Spinal cord (tissue), 10 donors: Measurements from ENCODE around the gene THBS1. TPM values are rescaled to one million over a fixed set of nuclear protein-coding genes. Genes with fewer than 3 reads are reported as not detected.

ENCODE experiments used
- DNase-seq, 6 donors: peaks; one replicate each; pipeline versions ENCODE4 v3.0.0 to v3.0.0-alpha.2; 2013 to 2015; ENCODE audit warnings: low spot score in 6 of 6, low read depth in 4 of 6
- H3K27ac ChIP-seq: one replicate; pipeline ENCODE4 v1.5.1; 2013; ENCODE audit warnings: low read depth, low read length, control low read depth
- H3K27me3 ChIP-seq: one replicate; pipeline ENCODE4 v1.6.1; 2013; ENCODE audit warnings: low read length; ENCODE audit not compliant: control insufficient read depth, insufficient read depth
- H3K36me3 ChIP-seq: one replicate; pipeline ENCODE4 v1.6.1; 2013; ENCODE audit warnings: low read length; ENCODE audit not compliant: control insufficient read depth, insufficient read depth
- H3K4me1 ChIP-seq: one replicate; pipeline ENCODE4 v1.6.1; 2013; ENCODE audit warnings: low read length; ENCODE audit not compliant: control insufficient read depth, insufficient read depth
- H3K4me3 ChIP-seq: one replicate; pipeline ENCODE4 v1.5.1; 2013; ENCODE audit warnings: low read depth, low read length, control low read depth
- H3K9me3 ChIP-seq: one replicate; pipeline ENCODE4 v1.6.1; 2013; ENCODE audit warnings: low read length; ENCODE audit not compliant: control insufficient read depth, insufficient read depth
- WGBS: methylation state at CpG from one replicate; pipeline ENCODE4 v1.1.5; 2013; ENCODE audit warnings: missing lambda C conversion rate; ENCODE audit not compliant: insufficient coverage; 5-methylcytosine and 5-hydroxymethylcytosine counted together
- long read RNA-seq, 4 donors: transcript quantifications; one replicate each; lab custom pipeline, GENCODE V29; 2026
- polyA plus RNA-seq, 2 donors: library from polyadenylated mRNA; unstranded; fragments of 120-200 nt; gene quantifications; one replicate each; pipeline ENCODE4 v1.2.1, GENCODE V29; 2013; ENCODE audit not compliant: insufficient read length in 2 of 2
- total RNA-seq, 2 donors: library from RNA; depleted of rRNA in 1 of 2; stranded (reverse); fragments of 120-200 nt in 1 of 2; fragments of >200 nt in 1 of 2; gene quantifications; one replicate each; pipeline versions ENCODE4 v1.2.3 to v1.2.4, GENCODE V29; 2013 to 2014
- donor health status: healthy.

THBS1 gene
- total RNA-seq, result 10 to 100 TPM; 39.3 to 70.6 TPM
- polyA plus RNA-seq, result 10 to 100 TPM; 20.8 to 31.4 TPM
- long read RNA-seq, donor 1, partial matches to known transcripts, result 0 of 1 reads
- long read RNA-seq, donor 1, other reads (novel, unspliced or antisense), result 0 of 1 reads
- long read RNA-seq, donor 2, result 0 reads
- long read RNA-seq, donor 3, partial matches to known transcripts, result 0 of 1 reads
- long read RNA-seq, donor 3, other reads (novel, unspliced or antisense), result 0 of 1 reads
- long read RNA-seq, donor 4, partial matches to known transcripts, result 0 of 2 reads
- long read RNA-seq, donor 4, other reads (novel, unspliced or antisense), result 0 of 2 reads

- Histone ChIP-seq H3K4me3 (peak within 1 kb of the TSS; percentile 54), H3K27ac (peak within 1 kb of the TSS; percentile 80), H3K4me1 (peaks cover 34% of the 10 kb centered on the region), H3K36me3 (peaks cover 7% of the 10 kb centered on the region), H3K27me3 (peaks cover 12% of the 10 kb centered on the region), H3K9me3 (no peaks in the 10 kb centered on the region)
- under 1% methylated on average over 74 of the region's 74 CpGs for WGBS
- peak in 4 of 6 donors; percentile 22 to 88 (median 56) for DNase-seq
Measured at GRCh38 chr15:39580485-39581241, at the start of gene THBS1. TSS of gene THBS1 (plus strand) at chr15:39581079. CDS start at chr15:39581858, 779 bp downstream.

- H3K9me3 ChIP-seq, result no peaks in the 10 kb centered on the region
- no peak overlapping the region for H3K4me3 ChIP-seq
- H3K27me3 ChIP-seq, result no peaks in the 10 kb centered on the region
- WGBS, result 96% methylated on average over 3 of the region's 5 CpGs
- no peaks in the 10 kb centered on the region for H3K36me3 ChIP-seq
- H3K27ac ChIP-seq, result no peak overlapping the region
- no peak for DNase-seq
- no peaks in the 10 kb centered on the region for H3K4me1 ChIP-seq
Measured at GRCh38 chr15:39534996-39535395, 45.9 kb upstream of the THBS1 start.

GRCh38 chr15:39535466-39535865, 45.4 kb upstream of the THBS1 start:
- Histone ChIP-seq H3K9me3 (no peaks in the 10 kb centered on the region), H3K4me3 (no peak overlapping the region), H3K27me3 (no peaks in the 10 kb centered on the region), H3K4me1 (no peaks in the 10 kb centered on the region), H3K27ac (no peak overlapping the region), H3K36me3 (no peaks in the 10 kb centered on the region)
- whole genome bisulfite sequencing, result 72% methylated on average over 9 of the region's 10 CpGs
- peak in 1 of 6 donors; percentile 14 for DNase-seq

DNA sequence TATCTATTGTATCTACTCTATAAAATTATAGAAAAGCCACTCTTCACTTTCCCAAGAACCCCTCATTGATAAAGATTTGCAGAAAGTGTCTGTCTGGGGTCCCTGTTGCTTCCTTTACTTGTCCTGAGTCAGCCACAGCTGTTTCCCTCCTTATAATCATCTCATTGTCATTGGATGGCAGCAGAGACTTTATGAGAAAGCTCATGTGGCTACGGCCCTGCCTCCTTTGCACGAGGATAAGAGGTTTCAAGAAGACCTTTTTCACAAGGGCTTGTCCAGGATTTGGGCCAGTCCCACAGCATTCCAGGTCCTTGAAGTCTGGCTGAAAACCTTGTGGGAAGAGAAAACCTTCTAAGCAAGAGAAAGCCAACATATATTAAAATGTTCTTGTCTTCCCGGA, 41.9 kb upstream of the THBS1 start:
- Histone ChIP-seq H3K4me3 (no peak overlapping the region), H3K9me3 (no peaks in the 10 kb centered on the region), H3K27ac (no peak overlapping the region), H3K4me1 (no peaks in the 10 kb centered on the region), H3K27me3 (no peaks in the 10 kb centered on the region), H3K36me3 (no peaks in the 10 kb centered on the region)
- WGBS, result no CpG with 5 or more reads among the region's 3 CpGs
- DNase-seq, result no peak

DNA sequence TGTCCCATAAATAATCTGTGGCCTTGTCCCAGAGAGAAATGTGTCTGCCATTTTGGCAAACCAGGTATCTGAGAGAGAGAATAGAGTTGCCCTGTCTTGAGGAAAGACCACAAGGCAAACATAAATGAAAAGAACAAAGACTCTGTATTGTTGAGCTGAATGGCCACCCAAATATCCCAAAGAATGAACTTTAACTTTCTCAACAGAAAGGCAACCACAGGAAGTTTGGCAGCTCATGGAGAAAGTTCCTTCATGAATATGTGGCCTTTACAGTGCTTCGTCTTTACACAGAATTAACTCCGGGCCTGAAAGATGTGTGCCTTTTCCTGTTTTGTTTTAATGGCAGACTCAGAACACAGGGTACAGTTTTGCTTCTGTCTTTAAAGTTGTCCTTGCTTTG, 41.4 kb upstream of the THBS1 start:
- Histone ChIP-seq H3K4me3 (no peak overlapping the region), H3K9me3 (no peaks in the 10 kb centered on the region), H3K27ac (no peak overlapping the region), H3K27me3 (no peaks in the 10 kb centered on the region), H3K4me1 (no peaks in the 10 kb centered on the region), H3K36me3 (no peaks in the 10 kb centered on the region)
- no peak for DNase-seq
- WGBS, result 80% methylated on average over 2 of the region's 2 CpGs

GRCh38 chr15:39539973-39540558, 40.8 kb upstream of the THBS1 start:
- Histone ChIP-seq H3K27me3 (no peaks in the 10 kb centered on the region), H3K9me3 (peaks cover 3% of the 10 kb centered on the region), H3K4me3 (no peak overlapping the region), H3K36me3 (no peaks in the 10 kb centered on the region), H3K4me1 (no peaks in the 10 kb centered on the region), H3K27ac (no peak overlapping the region)
- WGBS, result 85% methylated on average over 2 of the region's 3 CpGs
- DNase-seq, result no peak

GRCh38 chr15:39542385-39543065, 38.4 kb upstream of the THBS1 start:
- WGBS, result 92% methylated on average over 3 of the region's 4 CpGs
- no peak for DNase-seq
- no peaks in the 10 kb centered on the region for H3K36me3 ChIP-seq
- no peaks in the 10 kb centered on the region for H3K27me3 ChIP-seq
- no peaks in the 10 kb centered on the region for H3K4me1 ChIP-seq
- H3K4me3 ChIP-seq, result no peak overlapping the region
- peaks cover 7% of the 10 kb centered on the region for H3K9me3 ChIP-seq
- no peak overlapping the region for H3K27ac ChIP-seq

GRCh38 chr15:39543651-39544050, 37.2 kb upstream of the THBS1 start:
- H3K4me1 ChIP-seq, result no peaks in the 10 kb centered on the region
- 25% methylated on average over 1 of the region's 1 CpG for WGBS
- no peak overlapping the region for H3K4me3 ChIP-seq
- peaks cover 7% of the 10 kb centered on the region for H3K9me3 ChIP-seq
- no peaks in the 10 kb centered on the region for H3K36me3 ChIP-seq
- no peak overlapping the region for H3K27ac ChIP-seq
- no peak for DNase-seq
- no peaks in the 10 kb centered on the region for H3K27me3 ChIP-seq

DNA sequence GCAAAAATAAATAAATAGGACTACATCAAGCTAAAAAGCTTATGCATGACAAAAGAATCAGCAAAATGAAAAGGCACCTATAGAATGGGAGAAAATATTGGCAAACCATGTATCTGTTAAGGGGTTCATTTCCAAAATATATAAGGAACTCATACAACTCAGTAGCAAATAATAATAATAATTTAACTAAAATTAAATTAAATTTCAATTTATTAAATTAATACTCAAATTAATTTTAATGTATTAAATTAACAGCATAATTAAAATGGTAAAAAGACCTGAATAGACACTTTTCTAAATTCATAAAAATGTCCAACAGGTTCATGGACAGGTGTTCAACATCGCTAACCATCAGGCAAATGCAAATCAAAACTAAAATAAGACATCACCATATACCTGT, 34.0 kb upstream of the THBS1 start:
- Histone ChIP-seq H3K27me3 (no peaks in the 10 kb centered on the region), H3K4me1 (no peaks in the 10 kb centered on the region), H3K9me3 (peaks cover 7% of the 10 kb centered on the region), H3K36me3 (no peaks in the 10 kb centered on the region), H3K27ac (no peak overlapping the region), H3K4me3 (no peak overlapping the region)
- WGBS, result no CpG with 5 or more reads among the region's 1 CpG
- DNase-seq, result no peak
